ENCODE data around the gene FEM1B. TPM values are rescaled to one million over a fixed set of nuclear protein-coding genes. Genes with fewer than 3 reads are reported as not detected.
A peak's percentile ranks its signal among the peaks of the same experiment; 100 is the strongest.

The FEM1B gene
- total RNA-seq, 3 donors from 2014 or later: 30.9 to 37.0 (median 31.7) TPM

- Mint-ChIP-seq H3K27me3 (ENCODE audit: low read depth) (peaks cover 5% of the 10 kb centered on the region), H3K9me3 (peaks cover 24% of the 10 kb centered on the region)
- ATAC-seq: no peak
Observed at GRCh38 chr15:68241088-68241935, 36.2 kb upstream of the FEM1B start.

DNA sequence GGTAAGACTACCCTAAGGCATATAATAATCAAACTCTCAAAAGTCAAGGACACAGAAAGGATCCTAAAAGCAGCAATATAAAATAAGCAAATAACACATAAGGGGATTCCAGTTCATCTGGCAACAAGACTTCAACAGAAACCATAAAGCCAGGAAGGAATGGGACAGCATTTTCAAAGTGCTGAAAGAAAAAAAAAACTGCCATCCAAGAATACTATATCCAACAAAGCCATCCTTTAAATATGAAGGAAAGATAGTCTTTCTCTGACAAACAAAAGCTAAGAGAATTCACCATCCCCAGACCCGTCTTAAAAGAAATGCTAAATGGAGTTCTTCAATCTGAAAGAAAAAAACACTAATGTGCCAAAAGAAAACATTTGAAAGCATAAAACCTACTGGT, 33.3 kb upstream of the FEM1B start:
- no peaks in the 10 kb centered on the region for H3K36me3 Mint-ChIP-seq (ENCODE audit: insufficient read depth)
- peaks cover 13% of the 10 kb centered on the region for H3K27me3 Mint-ChIP-seq (ENCODE audit: low read depth)
- no peaks in the 10 kb centered on the region for H3K4me1 Mint-ChIP-seq (ENCODE audit: low read depth)
- DNase-seq (no peak), ATAC-seq (no peak)
- no peak overlapping the region for H3K4me3 Mint-ChIP-seq
- peaks cover 24% of the 10 kb centered on the region for H3K9me3 Mint-ChIP-seq

More at GRCh38 chr15:68241088-68241935, 36.2 kb upstream of the FEM1B start:
- no peak for DNase-seq
- Mint-ChIP-seq H3K4me3 (no peak overlapping the region), H3K4me1 (ENCODE audit: low read depth) (no peaks in the 10 kb centered on the region), H3K36me3 (ENCODE audit: insufficient read depth) (no peaks in the 10 kb centered on the region)

GRCh38 chr15:68249058-68249713, 28.4 kb upstream of the FEM1B start:
- no peaks in the 10 kb centered on the region for H3K4me1 Mint-ChIP-seq (ENCODE audit: low read depth)
- peaks cover 16% of the 10 kb centered on the region for H3K27me3 Mint-ChIP-seq (ENCODE audit: low read depth)
- H3K36me3 Mint-ChIP-seq (ENCODE audit: insufficient read depth): no peaks in the 10 kb centered on the region
- DNase-seq: no peak
- no peak overlapping the region for H3K4me3 Mint-ChIP-seq
- no peak for ATAC-seq
- H3K9me3 Mint-ChIP-seq: peaks cover 7% of the 10 kb centered on the region

DNA sequence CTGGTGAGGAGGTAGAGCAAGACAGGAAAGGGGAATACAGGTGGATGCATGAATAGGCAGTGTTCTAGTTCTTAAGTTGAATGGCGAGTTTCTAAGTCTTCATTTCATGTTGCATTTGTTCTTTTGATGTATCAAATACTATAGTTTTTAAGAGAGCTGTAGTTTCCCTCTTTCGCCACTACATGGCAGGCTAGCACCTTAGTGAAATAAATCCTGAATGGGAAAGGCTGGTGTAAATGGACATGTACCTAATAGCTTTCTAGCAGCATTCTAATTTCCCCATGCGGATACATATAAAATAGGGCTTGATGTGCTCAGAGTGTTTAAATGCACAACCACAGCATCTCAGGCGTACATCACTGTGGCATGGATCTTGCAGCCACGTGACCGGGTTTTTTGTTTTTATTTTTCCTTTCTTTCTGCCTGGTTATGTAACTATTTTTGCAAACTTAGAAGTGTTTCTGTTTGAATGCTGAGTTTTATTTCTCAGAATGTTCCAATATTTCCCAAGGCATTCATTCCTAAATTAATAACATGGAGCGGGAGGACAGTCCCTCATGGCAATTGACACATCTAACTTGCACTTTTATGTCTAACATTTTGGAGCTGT, 24.5 kb upstream of the FEM1B start:
- peaks cover 8% of the 10 kb centered on the region for H3K27me3 Mint-ChIP-seq (ENCODE audit: low read depth)
- no peaks in the 10 kb centered on the region for H3K9me3 Mint-ChIP-seq
- peak; percentile 41 to 44 for ATAC-seq
- no peak overlapping the region for H3K4me3 Mint-ChIP-seq
- DNase-seq: no peak
- H3K4me1 Mint-ChIP-seq (ENCODE audit: low read depth): peaks cover 2% of the 10 kb centered on the region
- no peaks in the 10 kb centered on the region for H3K36me3 Mint-ChIP-seq (ENCODE audit: insufficient read depth)

DNA sequence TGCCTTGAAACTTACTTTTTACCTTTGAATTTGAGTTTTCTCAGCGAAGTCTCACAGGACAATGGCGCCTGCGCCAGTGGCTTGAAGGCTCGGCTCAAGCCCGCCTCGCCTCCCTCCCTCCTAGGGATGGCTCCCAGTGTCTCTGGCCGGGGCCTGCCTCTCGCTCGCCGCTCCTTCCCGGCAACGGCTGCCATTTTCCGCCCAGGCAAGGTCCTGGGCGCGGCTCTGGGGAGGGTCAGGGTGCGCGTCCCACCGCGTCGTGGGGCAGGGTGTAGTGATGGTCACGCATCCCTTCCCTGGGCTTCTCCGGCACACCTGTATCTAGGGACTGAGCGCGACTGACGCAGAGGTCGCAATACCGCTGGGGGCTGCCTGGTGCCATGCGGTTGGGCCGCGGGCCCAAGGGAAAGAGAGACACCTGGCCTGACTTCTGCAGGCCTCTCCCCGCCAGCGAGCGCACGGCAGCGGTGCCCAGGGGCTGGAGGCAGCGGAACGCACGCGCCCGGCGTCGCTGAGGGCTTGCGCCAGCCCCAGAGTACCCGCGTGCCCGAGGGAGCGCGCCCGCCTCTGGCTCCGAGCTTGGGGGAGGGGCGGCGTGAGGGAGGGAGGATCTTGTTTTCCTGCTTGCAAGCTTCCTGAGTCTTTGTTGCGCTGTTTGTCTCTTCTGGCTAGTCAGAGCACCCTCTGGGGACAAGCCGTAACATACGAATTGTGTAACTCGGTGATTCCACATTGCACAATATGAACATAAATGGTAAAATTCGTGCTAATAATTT, 20.7 kb upstream of the FEM1B start:
- peaks cover 2% of the 10 kb centered on the region for H3K27me3 Mint-ChIP-seq (ENCODE audit: low read depth)

GRCh38 chr15:68258692-68259091, 18.9 kb upstream of the FEM1B start:
- DNase-seq: no peak
- Mint-ChIP-seq H3K9me3 (no peaks in the 10 kb centered on the region), H3K27me3 (ENCODE audit: low read depth) (peaks cover 8% of the 10 kb centered on the region), H3K36me3 (ENCODE audit: insufficient read depth) (no peaks in the 10 kb centered on the region), H3K4me1 (ENCODE audit: low read depth) (peaks cover 6% of the 10 kb centered on the region), H3K4me3 (no peak overlapping the region)
- peak; percentile 58 to 71 for ATAC-seq

More for the DNA sequence above, 20.7 kb upstream of the FEM1B start:
- Mint-ChIP-seq H3K4me3 (peak overlapping the region; percentile 68), H3K9me3 (no peaks in the 10 kb centered on the region), H3K4me1 (ENCODE audit: low read depth) (peaks cover 6% of the 10 kb centered on the region), H3K36me3 (ENCODE audit: insufficient read depth) (no peaks in the 10 kb centered on the region)
- peak; percentile 80 to 84 for ATAC-seq
- DNase-seq: peak; percentile 72

DNA sequence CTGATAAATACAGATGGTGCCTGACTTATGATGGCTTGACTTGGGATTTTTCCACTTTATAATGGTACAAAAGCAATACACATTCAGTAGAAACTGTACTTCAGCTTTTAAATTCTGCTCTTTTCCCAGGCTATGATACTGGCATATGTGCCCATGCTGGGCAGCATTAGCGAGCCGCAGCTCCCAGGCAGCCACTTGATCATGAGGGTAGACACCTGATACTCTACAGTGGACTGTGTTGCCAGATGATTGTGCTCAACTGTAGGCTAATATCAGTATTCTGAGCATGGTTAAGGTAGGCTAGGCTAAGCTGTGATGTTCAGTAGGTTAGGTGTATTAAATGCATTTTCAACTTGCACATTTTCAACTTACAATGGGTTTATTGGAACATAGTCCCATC, 17.7 kb upstream of the FEM1B start:
- peaks cover 15% of the 10 kb centered on the region for H3K27me3 Mint-ChIP-seq (ENCODE audit: low read depth)
- peaks cover 6% of the 10 kb centered on the region for H3K4me1 Mint-ChIP-seq (ENCODE audit: low read depth)
- DNase-seq (no peak), ATAC-seq (no peak)
- no peaks in the 10 kb centered on the region for H3K9me3 Mint-ChIP-seq
- H3K4me3 Mint-ChIP-seq: no peak overlapping the region
- H3K36me3 Mint-ChIP-seq (ENCODE audit: insufficient read depth): no peaks in the 10 kb centered on the region

GRCh38 chr15:68261241-68261640, 16.3 kb upstream of the FEM1B start:
- DNase-seq (no peak), ATAC-seq (no peak)
- H3K4me1 Mint-ChIP-seq (ENCODE audit: low read depth): peaks cover 6% of the 10 kb centered on the region
- H3K4me3 Mint-ChIP-seq: no peak overlapping the region
- no peaks in the 10 kb centered on the region for H3K9me3 Mint-ChIP-seq
- no peaks in the 10 kb centered on the region for H3K36me3 Mint-ChIP-seq (ENCODE audit: insufficient read depth)
- peaks cover 15% of the 10 kb centered on the region for H3K27me3 Mint-ChIP-seq (ENCODE audit: low read depth)

DNA sequence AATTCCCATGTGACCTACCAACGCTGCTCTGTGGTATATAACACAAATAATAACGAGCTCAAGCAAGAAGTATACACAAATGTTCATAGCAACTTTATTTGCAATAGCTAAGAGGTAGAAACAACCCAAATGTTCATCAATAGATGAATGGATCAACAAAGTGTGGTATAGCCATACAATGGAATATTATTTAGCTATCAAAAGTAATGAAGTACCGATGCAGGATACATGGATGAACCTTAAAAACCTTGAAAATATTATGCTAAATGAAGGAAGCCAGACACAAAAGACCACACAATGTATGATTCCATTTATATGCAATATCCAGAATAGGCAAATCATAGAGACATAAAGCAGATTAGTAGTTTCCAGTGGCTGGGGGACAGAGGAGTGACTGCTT, 15.6 kb upstream of the FEM1B start:
- Mint-ChIP-seq H3K36me3 (ENCODE audit: insufficient read depth) (no peaks in the 10 kb centered on the region), H3K4me1 (ENCODE audit: low read depth) (peaks cover 4% of the 10 kb centered on the region), H3K4me3 (no peak overlapping the region), H3K27me3 (ENCODE audit: low read depth) (peaks cover 13% of the 10 kb centered on the region), H3K9me3 (no peaks in the 10 kb centered on the region)
- no peak for ATAC-seq
- DNase-seq: no peak

- H3K27me3 Mint-ChIP-seq (ENCODE audit: low read depth): peaks cover 16% of the 10 kb centered on the region
- no peak for DNase-seq
- peaks cover 4% of the 10 kb centered on the region for H3K4me1 Mint-ChIP-seq (ENCODE audit: low read depth)
- H3K36me3 Mint-ChIP-seq (ENCODE audit: insufficient read depth): no peaks in the 10 kb centered on the region
- H3K4me3 Mint-ChIP-seq: no peak overlapping the region
- no peak for ATAC-seq
- H3K9me3 Mint-ChIP-seq: no peaks in the 10 kb centered on the region
Observed at GRCh38 chr15:68262514-68263356, 14.8 kb upstream of the FEM1B start.

DNA sequence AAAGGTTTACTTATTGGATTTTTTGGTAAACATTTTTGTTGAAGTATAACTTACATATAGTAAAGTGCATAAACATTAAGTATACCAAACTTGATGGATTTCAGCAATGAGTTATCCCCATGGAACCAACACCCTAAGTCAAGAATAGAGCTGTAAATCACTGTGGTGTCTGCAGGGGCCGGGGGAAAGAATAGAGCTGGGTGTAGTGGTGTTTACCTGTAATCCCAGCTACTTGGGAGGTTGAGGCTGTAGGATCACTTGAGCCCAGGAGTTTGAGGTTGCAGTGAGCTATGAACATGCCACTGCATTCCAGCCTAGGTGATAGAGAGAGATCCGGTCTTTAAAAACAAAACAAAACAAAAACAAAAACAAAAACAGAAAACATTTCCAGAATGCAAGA, 13.3 kb upstream of the FEM1B start:
- peaks cover 18% of the 10 kb centered on the region for H3K27me3 Mint-ChIP-seq (ENCODE audit: low read depth)
- ATAC-seq (no peak), DNase-seq (no peak)
- no peaks in the 10 kb centered on the region for H3K4me1 Mint-ChIP-seq (ENCODE audit: low read depth)
- no peak overlapping the region for H3K4me3 Mint-ChIP-seq
- no peaks in the 10 kb centered on the region for H3K9me3 Mint-ChIP-seq
- H3K36me3 Mint-ChIP-seq (ENCODE audit: insufficient read depth): no peaks in the 10 kb centered on the region

DNA sequence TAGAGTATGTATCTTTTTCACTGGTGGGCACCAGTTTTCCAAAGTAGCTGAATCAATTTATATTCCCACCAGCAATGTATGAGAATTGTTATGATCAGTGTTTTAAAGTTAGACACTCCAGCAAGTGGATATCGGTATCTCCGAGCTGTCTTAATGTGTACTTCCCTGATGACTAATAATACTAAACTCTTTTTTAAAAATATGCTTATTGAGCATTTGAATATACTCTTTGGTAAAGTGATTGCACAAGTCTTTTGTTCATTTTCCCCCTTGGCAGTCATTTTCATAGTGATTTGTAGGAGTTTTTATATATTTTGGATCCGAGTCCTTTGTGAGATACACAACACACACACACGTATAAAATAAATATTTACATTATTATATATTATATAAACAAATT, 12.5 kb upstream of the FEM1B start:
- no peak for ATAC-seq
- H3K4me3 Mint-ChIP-seq: no peak overlapping the region
- no peak for DNase-seq
- no peaks in the 10 kb centered on the region for H3K9me3 Mint-ChIP-seq
- H3K36me3 Mint-ChIP-seq (ENCODE audit: insufficient read depth): no peaks in the 10 kb centered on the region
- H3K4me1 Mint-ChIP-seq (ENCODE audit: low read depth): no peaks in the 10 kb centered on the region
- H3K27me3 Mint-ChIP-seq (ENCODE audit: low read depth): peaks cover 18% of the 10 kb centered on the region

DNA sequence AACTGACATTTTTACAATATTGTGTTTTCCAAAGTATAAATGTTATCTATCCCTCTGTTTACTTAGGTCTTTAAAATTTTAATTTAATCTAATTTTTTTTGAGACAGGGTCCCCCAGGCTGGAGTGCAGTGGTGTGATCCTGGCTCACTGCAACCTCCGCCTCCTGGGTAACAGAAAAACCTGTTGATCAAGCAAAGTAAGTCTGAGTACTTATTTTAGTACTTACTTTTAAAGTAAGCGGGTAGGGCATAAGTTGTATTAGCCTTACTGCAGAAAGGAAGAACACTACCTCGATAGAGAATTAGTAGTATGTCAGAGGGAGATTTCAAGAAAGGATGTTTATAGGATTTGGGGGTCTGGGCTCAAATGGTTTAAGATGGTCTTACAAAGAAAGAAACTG, 11.9 kb upstream of the FEM1B start:
- H3K27me3 Mint-ChIP-seq (ENCODE audit: low read depth): peaks cover 18% of the 10 kb centered on the region
- no peak for ATAC-seq
- H3K36me3 Mint-ChIP-seq (ENCODE audit: insufficient read depth): no peaks in the 10 kb centered on the region

More for the DNA sequence above, 11.9 kb upstream of the FEM1B start:
- Mint-ChIP-seq H3K4me3 (no peak overlapping the region), H3K9me3 (no peaks in the 10 kb centered on the region), H3K4me1 (ENCODE audit: low read depth) (no peaks in the 10 kb centered on the region)
- DNase-seq: no peak

All from activated T-cell treated with anti-CD3 and anti-CD28 coated beads, Interleukin-2, amount 50 U/mL, for 4 hours (primary cell).